RPMI8226 (cell line): Measurements from ENCODE around the gene ADAMTS3.

ENCODE experiments used
- DNase-seq: peaks from one replicate; pipeline ENCODE4 v3.0.0-alpha.2; 2015

The ADAMTS3 gene

GRCh38 chr4:72394012-72394663, 174.9 kb downstream of the ADAMTS3 start:
- no peak for DNase-seq

GRCh38 chr4:72391281-72391680, 177.7 kb downstream of the ADAMTS3 start:
- no peak for DNase-seq

- no peak for DNase-seq
Observed at GRCh38 chr4:72390409-72390808, 178.6 kb downstream of the ADAMTS3 start.

GRCh38 chr4:72388521-72388920, 180.5 kb downstream of the ADAMTS3 start:
- DNase-seq = no peak

GRCh38 chr4:72387959-72388358, 181.1 kb downstream of the ADAMTS3 start:
- no peak for DNase-seq

- DNase-seq = no peak
Observed at GRCh38 chr4:72383439-72383838, 185.6 kb downstream of the ADAMTS3 start.

- DNase-seq = no peak
Observed at GRCh38 chr4:72378901-72379300, 190.1 kb downstream of the ADAMTS3 start.

- DNase-seq = no peak
Observed at GRCh38 chr4:72377491-72378194, 191.4 kb downstream of the ADAMTS3 start.

- DNase-seq = no peak
Observed at GRCh38 chr4:72376901-72377300, 192.1 kb downstream of the ADAMTS3 start.

GRCh38 chr4:72375073-72375736, 193.8 kb downstream of the ADAMTS3 start:
- DNase-seq = no peak

- DNase-seq = no peak
Observed at GRCh38 chr4:72374159-72374558, 194.9 kb downstream of the ADAMTS3 start.

GRCh38 chr4:72366601-72367000, 202.4 kb downstream of the ADAMTS3 start:
- DNase-seq = no peak

- no peak for DNase-seq
Observed at GRCh38 chr4:72365981-72366380, 203.0 kb downstream of the ADAMTS3 start.

GRCh38 chr4:72365016-72365415, 204.0 kb downstream of the ADAMTS3 start:
- no peak for DNase-seq

- DNase-seq = no peak
Observed at GRCh38 chr4:72360075-72360474, 208.9 kb downstream of the ADAMTS3 start.

- no peak for DNase-seq
Observed at GRCh38 chr4:72358483-72358882, 210.5 kb downstream of the ADAMTS3 start.

- no peak for DNase-seq
Observed at GRCh38 chr4:72357908-72358307, 211.1 kb downstream of the ADAMTS3 start.

GRCh38 chr4:72352711-72353110, 216.3 kb downstream of the ADAMTS3 start:
- DNase-seq = no peak

- DNase-seq = no peak
Observed at GRCh38 chr4:72351521-72351920, 217.5 kb downstream of the ADAMTS3 start.

GRCh38 chr4:72348701-72349100, 220.3 kb downstream of the ADAMTS3 start:
- DNase-seq = no peak

- no peak for DNase-seq
Observed at GRCh38 chr4:72344418-72344817, 224.6 kb downstream of the ADAMTS3 start.

GRCh38 chr4:72341432-72341820, 227.6 kb downstream of the ADAMTS3 start:
- DNase-seq = no peak

GRCh38 chr4:72340803-72341431, 228.1 kb downstream of the ADAMTS3 start:
- no peak for DNase-seq

GRCh38 chr4:72338060-72338459, 231.0 kb downstream of the ADAMTS3 start:
- no peak for DNase-seq
